Liver (tissue), 9 donors: ENCODE results near the gene DRGX. TPM values are rescaled to one million over a fixed set of nuclear protein-coding genes. Genes with fewer than 3 reads are reported as not detected.

Experiments
- DNase-seq: peaks from one replicate; pipeline ENCODE4 v3.0.0-alpha.2; 2017; ENCODE audit warnings: low spot score
- H3K27ac ChIP-seq, 2 donors: one replicate each; pipeline ENCODE4 v1.7.0; 2013; ENCODE audit warnings: inconsistent platforms in 2 of 2, low read length in 2 of 2, control low read depth in 1 of 2, low read depth in 1 of 2, mild to moderate bottlenecking in 1 of 2
- H3K27me3 ChIP-seq, 4 donors: one replicate each; pipeline versions ENCODE4 v1.6.1 to v1.7.0; 2013; ENCODE audit warnings: low read length in 3 of 4, inconsistent platforms in 1 of 4, mild to moderate bottlenecking in 1 of 4, moderate library complexity in 1 of 4; ENCODE audit not compliant: control insufficient read depth in 4 of 4, insufficient read depth in 4 of 4
- H3K36me3 ChIP-seq, 4 donors: one replicate each; pipeline versions ENCODE4 v1.6.1 to v1.7.0; 2013; ENCODE audit warnings: low read length in 3 of 4, mild to moderate bottlenecking in 3 of 4, low read depth in 1 of 4, moderate library complexity in 1 of 4; ENCODE audit not compliant: control insufficient read depth in 4 of 4, insufficient read depth in 3 of 4
- H3K4me1 ChIP-seq, 4 donors: one replicate each; pipeline versions ENCODE4 v1.6.1 to v1.7.0; 2013; ENCODE audit warnings: low read length in 3 of 4, mild to moderate bottlenecking in 3 of 4, moderate library complexity in 1 of 4; ENCODE audit not compliant: control insufficient read depth in 4 of 4, insufficient read depth in 4 of 4
- H3K4me3 ChIP-seq, 3 donors: one replicate each; pipeline versions ENCODE4 v1.6.1 to v1.7.0; 2013; ENCODE audit warnings: low read length in 3 of 3, control low read depth in 1 of 3, low read depth in 1 of 3, mild to moderate bottlenecking in 1 of 3
- H3K9ac ChIP-seq, 2 donors: one replicate each; pipeline ENCODE4 v1.7.0; 2013; ENCODE audit warnings: low read length in 2 of 2, mild to moderate bottlenecking in 2 of 2, moderate library complexity in 2 of 2, control low read depth in 1 of 2, low read depth in 1 of 2
- H3K9me3 ChIP-seq, 4 donors: one replicate each; pipeline versions ENCODE4 v1.6.1 to v1.7.0; 2013; ENCODE audit warnings: low read length in 3 of 4; ENCODE audit not compliant: control insufficient read depth in 4 of 4
- ATF3 ChIP-seq: IDR thresholded peaks from 2 replicates; pipeline ENCODE4 v1.6.1; 2016; ENCODE audit warnings: antibody characterized with exemption
- CTCF ChIP-seq: fragments of 150-350 bp; IDR thresholded peaks from 2 replicates; pipeline ENCODE4 v1.5.1; 2017; ENCODE audit warnings: improper control_type of control experiment, low read depth, low read length; ENCODE audit not compliant: missing input control
- FOXA1 ChIP-seq: IDR thresholded peaks from 2 replicates; pipeline ENCODE4 v1.6.1; 2016; ENCODE audit warnings: antibody characterized with exemption
- FOXA2 ChIP-seq: IDR thresholded peaks from 2 replicates; pipeline ENCODE4 v1.6.1; 2016; ENCODE audit warnings: antibody characterized with exemption
- GABPA ChIP-seq, 2 donors: IDR thresholded peaks in 1 of 2; conservative IDR thresholded peaks in 1 of 2; 2 replicates each; pipeline ENCODE4 v1.6.1; 2016; ENCODE audit warnings: antibody characterized with exemption in 2 of 2, mild to moderate bottlenecking in 1 of 2, moderate library complexity in 1 of 2
- HNF4A ChIP-seq, 2 donors: conservative IDR thresholded peaks; 2 replicates each; pipeline ENCODE4 v1.6.1; 2016; ENCODE audit warnings: antibody characterized with exemption in 2 of 2, mild to moderate bottlenecking in 2 of 2
- HNF4G ChIP-seq: IDR thresholded peaks from 2 replicates; pipeline ENCODE4 v1.6.1; 2016; ENCODE audit warnings: antibody characterized with exemption
- JUND ChIP-seq, 2 donors: IDR thresholded peaks; 2 replicates each; pipeline ENCODE4 v1.6.1; 2016; ENCODE audit warnings: antibody characterized with exemption in 2 of 2
- MAX ChIP-seq: IDR thresholded peaks from 2 replicates; pipeline ENCODE4 v1.6.1; 2016; ENCODE audit warnings: antibody characterized with exemption
- RAD21 ChIP-seq, 2 donors: IDR thresholded peaks; 2 replicates each; pipeline ENCODE4 v1.6.1; 2016; ENCODE audit warnings: antibody characterized with exemption in 2 of 2, mild to moderate bottlenecking in 2 of 2
- REST ChIP-seq: IDR thresholded peaks from 2 replicates; pipeline ENCODE4 v1.6.1; 2016; ENCODE audit warnings: antibody characterized with exemption, mild to moderate bottlenecking
- RXRA ChIP-seq, 2 donors: IDR thresholded peaks; 2 replicates each; pipeline ENCODE4 v1.6.1; 2017 to 2018; ENCODE audit warnings: antibody characterized with exemption in 2 of 2, mild to moderate bottlenecking in 1 of 2
- SP1 ChIP-seq: IDR thresholded peaks from 2 replicates; pipeline ENCODE4 v1.6.1; 2018; ENCODE audit warnings: antibody characterized with exemption, mild to moderate bottlenecking
- TAF1 ChIP-seq: conservative IDR thresholded peaks from 2 replicates; pipeline ENCODE4 v1.6.1; 2016; ENCODE audit warnings: antibody characterized with exemption, mild to moderate bottlenecking
- YY1 ChIP-seq: IDR thresholded peaks from 2 replicates; pipeline ENCODE4 v1.6.1; 2016; ENCODE audit warnings: antibody characterized with exemption, mild to moderate bottlenecking
- WGBS: extraction: QIAGEN DNeasy Blood & Tissue Kit; methylation state at CpG from one replicate; pipeline ENCODE4 v1.1.7; 2013; 5-methylcytosine and 5-hydroxymethylcytosine counted together
- polyA plus RNA-seq, 2 donors: library from polyadenylated mRNA; stranded (reverse) in 1 of 2; unstranded in 1 of 2; fragments of 200-250 nt in 1 of 2; fragments of >200 nt in 1 of 2; fragmentation: Nextera tagmentation in 1 of 2; extraction: Ambion mirVana in 1 of 2; gene quantifications; one replicate each; pipeline versions ENCODE4 v1.2.1 to v1.2.3, GENCODE V29; 2013 to 2015
- total RNA-seq, 2 donors: library from RNA; depleted of rRNA; stranded (reverse); fragments of >200 nt; gene quantifications; one replicate each; pipeline ENCODE4 v1.2.3, GENCODE V29; 2014
- donor health status: healthy.
- donor health status: healthy.
- donor health status: healthy.
- donor health status: healthy.
- donor health status: healthy.

The DRGX gene
- total and polyA plus RNA-seq, 4 donors, result not detected

- no peak overlapping the region for H3K9ac ChIP-seq
- H3K27me3 ChIP-seq, result no peaks in the 10 kb centered on the region
- H3K4me1 ChIP-seq, result no peaks in the 10 kb centered on the region
- no peak overlapping the region for H3K27ac ChIP-seq
- 49% methylated on average over 2 of the region's 2 CpGs for WGBS
- peaks cover 0 to 1% (median 0%) of the 10 kb centered on the region in 4 donors for H3K9me3 ChIP-seq
- H3K4me3 ChIP-seq, result no peak overlapping the region
- TF ChIP-seq GABPA (IDR thresholded peaks at IDR 0.05 in 1 of 2, conservative IDR thresholded peaks at IDR 0.05 in 1 of 2) (no peak), REST (no peak)
- H3K36me3 ChIP-seq, result no peaks in the 10 kb centered on the region
- no peak for DNase-seq
Measured at GRCh38 chr10:49357910-49358309, 38.0 kb downstream of the DRGX start.

GRCh38 chr10:49356944-49357343 is 38.9 kb downstream of the DRGX start:
- Histone ChIP-seq H3K27me3 (no peaks in the 10 kb centered on the region), H3K4me1 (no peaks in the 10 kb centered on the region), H3K4me3 (no peak overlapping the region), H3K27ac (no peak overlapping the region), H3K9ac (no peak overlapping the region), H3K9me3 (peaks cover 0 to 1% (median 0%) of the 10 kb centered on the region in 4 donors), H3K36me3 (no peaks in the 10 kb centered on the region)
- WGBS, result 71% methylated on average over 1 of the region's 1 CpG
- TF ChIP-seq MAX (no peak), TAF1 (no peak), FOXA2 (no peak), RXRA (IDR thresholded peaks at IDR 0.05) (no peak), RAD21 (IDR thresholded peaks at IDR 0.05) (no peak), JUND (IDR thresholded peaks at IDR 0.05) (no peak), FOXA1 (no peak), SP1 (no peak), YY1 (no peak), HNF4A (conservative IDR thresholded peaks at IDR 0.05) (no peak), REST (no peak), HNF4G (no peak), CTCF (no peak), ATF3 (no peak)
- no peak for DNase-seq
